ENCODE data around the gene TMEM255B.

- TF ChIP-seq CTCF (IDR thresholded peaks at IDR 0.05; ENCODE audit: low read length) (no peak), EZH2 (optimal IDR thresholded peaks at IDR 0.05; ENCODE audit: low read depth, low read length) (no peak)
Observed at GRCh38 chr13:113726961-113727411, 32.0 kb upstream of the TMEM255B start.
